HG03108 (cell line): ENCODE results near the gene TET3.

Experiments used
- ATAC-seq: cut with Tn5 transposase; IDR thresholded peaks from one replicate; pipeline ENCODE4 v1.9.1; 2021; ENCODE audit warnings: moderate library complexity; ENCODE audit not compliant: unreplicated experiment

Gene TET3

DNA sequence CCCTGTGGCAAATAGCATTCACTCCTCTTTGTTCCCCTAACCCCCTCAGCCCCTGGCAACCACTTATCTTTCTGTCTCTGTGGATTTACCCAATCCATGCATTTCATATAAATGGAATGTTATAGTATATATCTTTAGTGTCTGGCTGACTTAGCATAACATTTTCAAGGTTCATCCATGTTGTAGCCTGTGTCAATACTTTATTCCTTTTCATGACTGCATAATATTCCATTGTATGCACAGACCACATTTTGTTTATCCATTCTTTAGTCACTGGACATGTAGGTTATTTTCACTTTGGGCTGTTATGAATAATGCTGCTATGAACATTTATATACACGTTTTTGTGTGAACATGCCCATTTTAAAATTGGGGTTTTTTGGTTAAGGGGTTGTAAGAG is 42.8 kb downstream of the TET3 start:
- ATAC-seq, result no peak

- ATAC-seq, result no peak
Observed at GRCh38 chr2:74028290-74028689, 43.6 kb downstream of the TET3 start.

DNA sequence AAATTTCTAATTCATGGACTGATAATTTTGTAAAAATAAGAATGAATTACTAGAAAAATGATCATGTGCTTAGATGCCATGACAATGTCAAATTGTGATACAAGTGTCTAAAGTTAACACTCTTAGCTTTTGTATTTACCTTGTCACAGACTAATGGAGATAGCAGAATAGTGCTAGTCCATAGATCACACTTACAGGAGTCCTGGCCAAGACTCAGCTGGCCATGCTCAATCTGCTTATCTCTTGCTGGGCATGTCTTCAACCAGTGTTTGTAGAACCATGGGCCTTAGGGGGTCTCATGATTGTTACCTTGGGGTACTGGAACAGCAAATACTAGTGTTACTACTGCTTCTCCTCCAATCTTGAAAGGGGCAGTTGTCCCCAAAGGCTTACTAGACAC is 44.0 kb downstream of the TET3 start:
- ATAC-seq, result no peak

DNA sequence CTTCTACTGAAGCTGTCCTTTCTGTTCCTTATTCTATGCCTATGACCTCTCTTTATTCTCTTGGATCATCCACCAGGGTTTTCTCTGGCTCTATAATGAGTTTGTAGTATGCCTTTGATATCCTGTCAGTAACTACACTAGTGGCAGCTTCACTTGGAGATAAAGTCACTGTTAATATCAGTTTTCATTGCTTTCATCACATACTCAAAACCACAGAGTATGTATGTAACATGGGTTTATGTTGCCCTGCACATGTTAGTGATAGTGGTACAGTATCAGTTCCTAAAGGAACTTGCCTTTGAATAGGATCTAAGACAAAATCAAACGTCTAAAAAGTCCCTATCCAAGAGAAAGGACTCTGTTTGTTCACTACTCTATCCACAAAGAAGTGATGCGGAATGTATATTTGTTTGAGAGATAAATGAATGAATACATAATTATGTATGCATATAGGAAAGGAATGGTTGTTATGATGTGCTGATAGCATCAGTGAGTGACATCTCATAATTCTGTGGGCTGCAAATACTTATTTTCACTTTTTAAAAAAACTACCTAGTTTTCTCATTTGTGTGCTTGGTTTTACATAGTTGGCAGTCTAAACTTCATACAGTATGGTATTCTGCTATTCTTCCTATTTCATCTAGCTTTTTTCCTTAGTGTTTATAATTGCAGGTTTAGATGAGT is 45.1 kb downstream of the TET3 start:
- ATAC-seq, result no peak

GRCh38 chr2:74031221-74031620 is 46.5 kb downstream of the TET3 start:
- no peak for ATAC-seq

- ATAC-seq, result no peak
Observed at GRCh38 chr2:74031959-74032287, 47.2 kb downstream of the TET3 start.

DNA sequence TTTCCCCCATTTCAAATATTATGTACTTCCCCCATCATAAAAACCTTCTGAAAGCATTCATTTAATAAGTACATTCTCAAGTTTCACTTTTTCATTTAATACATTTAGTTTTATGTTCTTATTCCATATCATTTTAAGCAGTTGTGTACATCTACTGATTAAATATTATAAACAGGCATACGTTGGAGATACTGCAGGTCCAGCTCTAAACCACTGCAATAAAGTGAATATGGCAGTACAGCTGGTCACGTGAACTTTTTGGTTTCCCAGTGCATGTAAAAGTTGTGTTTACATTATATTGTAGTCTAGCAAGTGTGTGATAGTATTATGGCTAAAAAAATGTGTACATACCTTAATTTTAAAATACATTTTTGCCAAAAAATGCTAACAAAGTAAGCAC is 48.7 kb downstream of the TET3 start:
- no peak for ATAC-seq
